DND-41 (cell line): ENCODE results near the gene KCNG2.

ENCODE experiments used
- ATAC-seq: fragments of 200-7000 bp; cut with Tn5 transposase; 3 replicates; pipeline ENCODE4 v1.9.1; 2021; ENCODE audit warnings: low read depth; ENCODE audit not compliant: insufficient read depth
- DNase-seq: peaks from one replicate; pipeline ENCODE4 v3.0.0-alpha.2; 2020
- H2AFZ ChIP-seq: 2 replicates; pipeline ENCODE4 v1.6.0; 2012; ENCODE audit warnings: low read depth, low read length
- H3K27ac ChIP-seq: 2 replicates; pipeline ENCODE4 v1.5.1; 2012; ENCODE audit warnings: low read length, inconsistent platforms
- H3K27me3 ChIP-seq: fragments of 200-600 bp; sonication (generic); 2 replicates; pipeline ENCODE4 v1.6.0; 2012; ENCODE audit warnings: low read length, mild to moderate bottlenecking, inconsistent platforms; ENCODE audit not compliant: insufficient read depth, poor library complexity
- H3K36me3 ChIP-seq: 2 replicates; pipeline ENCODE4 v1.5.1; 2012; ENCODE audit warnings: low read length, inconsistent platforms; ENCODE audit not compliant: insufficient read depth
- H3K4me1 ChIP-seq: 2 replicates; pipeline ENCODE4 v1.5.1; 2012; ENCODE audit warnings: mild to moderate bottlenecking, low read length; ENCODE audit not compliant: insufficient read depth
- H3K4me2 ChIP-seq: 2 replicates; pipeline ENCODE4 v1.6.0; 2012; ENCODE audit warnings: mild to moderate bottlenecking, moderate library complexity, low read length, inconsistent platforms; ENCODE audit not compliant: insufficient read depth
- H3K4me3 ChIP-seq, 2 experiments: fragments of 200-600 bp in 1 of 2; shearing (Covaris generic) in 1 of 2; 2 replicates each; pipeline ENCODE4 v1.5.1; 2012 to 2016; ENCODE audit warnings: inconsistent platforms in 2 of 2, low read length in 2 of 2, mild to moderate bottlenecking in 2 of 2, low read depth in 1 of 2, moderate library complexity in 1 of 2
- H3K79me2 ChIP-seq: 2 replicates; pipeline ENCODE4 v1.6.0; 2012; ENCODE audit warnings: low read length, inconsistent platforms; ENCODE audit not compliant: insufficient read depth
- H3K9ac ChIP-seq: 2 replicates; pipeline ENCODE4 v1.6.0; 2012; ENCODE audit warnings: low read depth, mild to moderate bottlenecking, inconsistent platforms, low read length, moderate library complexity
- H3K9me3 ChIP-seq: 2 replicates; pipeline ENCODE4 v1.5.1; 2012; ENCODE audit warnings: low read length, moderate library complexity, mild to moderate bottlenecking, inconsistent platforms; ENCODE audit not compliant: insufficient read depth, severe bottlenecking
- H4K20me1 ChIP-seq: 2 replicates; pipeline ENCODE4 v1.6.0; 2012; ENCODE audit warnings: low read length; ENCODE audit not compliant: insufficient read depth
- EZH2 ChIP-seq: IDR thresholded peaks from 3 replicates; pipeline ENCODE4 v1.6.1; 2012; ENCODE audit warnings: borderline replicate concordance, low read depth, mild to moderate bottlenecking, moderate library complexity, low read length, inconsistent platforms; ENCODE audit not compliant: severe bottlenecking
- TF ChIP-seq, protein P1 (sequence below): IDR thresholded peaks from 2 replicates; pipeline ENCODE4 v1.5.1; 2012; ENCODE audit warnings: borderline replicate concordance, low read length, moderate library complexity, mild to moderate bottlenecking; ENCODE audit not compliant: poor library complexity, severe bottlenecking; ENCODE audit errors: extremely low read depth

The KCNG2 gene

DNA sequence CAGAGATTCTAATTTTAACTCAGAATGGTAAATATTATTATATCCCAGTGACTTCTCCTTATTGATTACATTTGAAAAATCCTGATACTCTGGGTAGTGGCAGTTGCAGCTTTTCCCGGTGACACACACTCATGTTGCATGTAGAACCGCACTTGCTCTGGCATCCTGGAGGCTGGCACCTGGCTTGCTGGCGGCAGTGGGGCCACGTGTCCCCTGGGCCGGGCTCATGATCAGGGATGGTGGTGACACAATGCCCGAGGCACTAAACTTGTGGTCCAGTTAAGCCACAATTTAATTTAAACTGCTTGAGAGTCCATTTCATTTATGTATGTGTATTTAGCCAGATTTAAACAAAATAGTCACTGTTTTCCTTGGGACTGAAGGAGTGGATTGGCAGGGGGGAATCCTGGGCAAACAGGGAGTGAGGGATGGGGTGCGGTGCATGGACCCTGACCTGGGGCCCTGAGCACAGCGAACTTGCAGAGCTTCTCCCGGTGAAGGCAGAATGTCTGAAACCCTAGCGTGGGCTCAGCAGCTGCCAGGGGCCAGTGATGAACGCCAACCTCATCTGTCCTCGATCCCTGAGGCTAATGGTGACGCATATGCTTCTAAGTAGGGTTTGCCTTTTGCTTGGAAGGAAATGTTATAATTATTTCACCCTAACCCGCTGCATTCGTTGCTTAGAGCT is 50.0 kb downstream of the KCNG2 start:
- Histone ChIP-seq H3K27me3 (no peaks in the 10 kb centered on the region), H3K9me3 (no peaks in the 10 kb centered on the region), H3K79me2 (no peaks in the 10 kb centered on the region), H3K4me1 (no peaks in the 10 kb centered on the region), H3K4me2 (no peak overlapping the region), H3K27ac (no peak overlapping the region), H3K4me3 (no peak overlapping the region), H3K36me3 (no peaks in the 10 kb centered on the region), H4K20me1 (no peaks in the 10 kb centered on the region), H3K9ac (no peak overlapping the region), H2AFZ (no peak overlapping the region)
- DNase-seq (no peak), ATAC-seq (no peak)
- no peak for TF ChIP-seq EZH2
- TF ChIP-seq, protein P1, sequence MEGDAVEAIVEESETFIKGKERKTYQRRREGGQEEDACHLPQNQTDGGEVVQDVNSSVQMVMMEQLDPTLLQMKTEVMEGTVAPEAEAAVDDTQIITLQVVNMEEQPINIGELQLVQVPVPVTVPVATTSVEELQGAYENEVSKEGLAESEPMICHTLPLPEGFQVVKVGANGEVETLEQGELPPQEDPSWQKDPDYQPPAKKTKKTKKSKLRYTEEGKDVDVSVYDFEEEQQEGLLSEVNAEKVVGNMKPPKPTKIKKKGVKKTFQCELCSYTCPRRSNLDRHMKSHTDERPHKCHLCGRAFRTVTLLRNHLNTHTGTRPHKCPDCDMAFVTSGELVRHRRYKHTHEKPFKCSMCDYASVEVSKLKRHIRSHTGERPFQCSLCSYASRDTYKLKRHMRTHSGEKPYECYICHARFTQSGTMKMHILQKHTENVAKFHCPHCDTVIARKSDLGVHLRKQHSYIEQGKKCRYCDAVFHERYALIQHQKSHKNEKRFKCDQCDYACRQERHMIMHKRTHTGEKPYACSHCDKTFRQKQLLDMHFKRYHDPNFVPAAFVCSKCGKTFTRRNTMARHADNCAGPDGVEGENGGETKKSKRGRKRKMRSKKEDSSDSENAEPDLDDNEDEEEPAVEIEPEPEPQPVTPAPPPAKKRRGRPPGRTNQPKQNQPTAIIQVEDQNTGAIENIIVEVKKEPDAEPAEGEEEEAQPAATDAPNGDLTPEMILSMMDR, result no peak

DNA sequence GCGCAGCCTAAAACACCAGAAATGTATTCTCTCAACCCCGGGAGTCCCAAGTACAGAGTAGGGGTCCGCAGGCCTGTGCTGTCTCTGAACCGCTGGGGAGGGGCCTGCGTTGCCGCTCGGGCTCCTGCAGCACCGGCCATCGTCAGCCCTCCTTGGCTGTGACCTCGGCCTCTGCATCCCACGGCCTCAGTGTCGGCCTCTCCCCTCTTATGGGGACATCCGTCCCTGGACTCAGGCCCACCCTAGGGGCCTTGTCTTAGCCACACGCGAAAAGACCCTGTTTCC is 50.5 kb downstream of the KCNG2 start:
- Histone ChIP-seq H3K4me3 (no peak overlapping the region), H3K27ac (no peak overlapping the region), H3K9ac (no peak overlapping the region), H2AFZ (no peak overlapping the region), H3K4me2 (no peak overlapping the region), H3K9me3 (no peaks in the 10 kb centered on the region), H4K20me1 (no peaks in the 10 kb centered on the region), H3K79me2 (no peaks in the 10 kb centered on the region), H3K27me3 (no peaks in the 10 kb centered on the region), H3K36me3 (no peaks in the 10 kb centered on the region), H3K4me1 (no peaks in the 10 kb centered on the region)
- DNase-seq (no peak), ATAC-seq (no peak)
- TF ChIP-seq, protein P1, result no peak
- TF ChIP-seq EZH2, result no peak

DNA sequence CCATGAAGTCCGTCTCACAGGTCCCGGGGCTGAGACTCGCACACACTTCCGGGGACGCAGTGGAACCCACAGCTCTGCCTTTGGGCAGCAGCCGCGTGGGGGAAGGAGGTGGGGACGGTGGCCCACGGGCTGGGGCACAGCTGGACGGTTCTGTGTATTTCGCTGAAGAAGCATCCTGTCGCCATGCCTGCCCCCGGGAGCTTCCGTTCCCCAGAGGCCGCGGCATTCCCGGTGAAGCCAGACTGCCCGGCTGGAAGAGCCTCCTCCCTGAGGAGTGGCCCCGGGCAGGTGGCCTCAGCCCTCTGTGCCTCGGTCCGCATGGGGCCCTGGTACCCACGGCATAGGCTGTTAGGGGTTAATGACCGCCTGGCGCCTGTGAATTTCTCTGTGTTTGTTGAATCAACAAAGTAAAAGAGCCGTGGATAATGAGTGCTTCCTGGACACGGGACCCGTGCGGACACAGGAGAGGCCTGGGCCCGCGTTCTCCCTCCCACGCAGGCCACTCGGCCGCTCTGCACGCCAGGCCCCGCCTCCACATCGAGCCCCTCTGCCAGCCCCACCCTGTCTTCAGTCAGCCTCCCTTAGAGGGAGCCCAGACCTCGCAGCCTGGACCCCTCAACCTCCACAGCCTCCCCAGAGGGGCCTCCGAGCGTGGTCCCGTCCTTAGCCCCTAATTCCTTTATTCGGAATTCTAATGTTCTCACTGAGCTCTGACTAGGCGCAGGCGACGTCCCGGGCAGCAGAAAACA is 51.0 kb downstream of the KCNG2 start:
- Histone ChIP-seq H3K79me2 (no peaks in the 10 kb centered on the region), H3K27me3 (no peaks in the 10 kb centered on the region), H3K9ac (no peak overlapping the region), H3K4me2 (no peak overlapping the region), H3K36me3 (no peaks in the 10 kb centered on the region), H3K27ac (no peak overlapping the region), H4K20me1 (no peaks in the 10 kb centered on the region), H3K4me1 (no peaks in the 10 kb centered on the region), H2AFZ (no peak overlapping the region), H3K4me3 (no peak overlapping the region), H3K9me3 (no peaks in the 10 kb centered on the region)
- ATAC-seq (no peak), DNase-seq (no peak)
- TF ChIP-seq, protein P1, result no peak
- TF ChIP-seq EZH2, result no peak
